IMR-90 (cell line): Measurements from ENCODE around the gene TMEM130. TPM values are rescaled to one million over a fixed set of nuclear protein-coding genes. Genes with fewer than 3 reads are reported as not detected.

Experiments
- ATAC-seq: fragments of 200-7000 bp; cut with Tn5 transposase; 2 replicates; pipeline ENCODE4 v1.9.1; 2020; ENCODE audit warnings: low read depth, mild to moderate bottlenecking, moderate library complexity
- BruUV-seq: library from RNA; stranded (reverse); fragments of 400-500 nt; replicated peaks from 2 replicates; lab custom pipeline; 2021; lab: Mats Ljungman, UMichigan
- CTCF ChIA-PET: fragments of 300-600 bp; formaldehyde crosslinking; extraction: SDS; loops from one replicate; lab custom pipeline; 2021; ENCODE audit warnings: antibody characterized with exemption; lab: Yijun Ruan, JAX
- POLR2A ChIA-PET: fragments of 300-600 bp; sonication (Branson Sonifier 250); formaldehyde crosslinking; loops from one replicate; lab custom pipeline; 2022; ENCODE audit warnings: antibody characterized with exemption; ENCODE audit not compliant: unreplicated experiment; lab: Charles Lee
- DNase-seq: peaks from one replicate; pipeline ENCODE4 v3.0.0; 2013
- H2AFZ ChIP-seq: replicated peaks from 2 replicates; pipeline ENCODE3; 2013; ENCODE audit warnings: low read length, mild to moderate bottlenecking; ENCODE audit not compliant: poor library complexity
- H2AK5ac ChIP-seq: 2 replicates; pipeline ENCODE4 v1.6.1; 2013; ENCODE audit warnings: low read depth, low read length, inconsistent platforms
- H2AK9ac ChIP-seq: replicated peaks from 2 replicates; pipeline ENCODE3; 2013; ENCODE audit warnings: mild to moderate bottlenecking, low read depth, low read length, moderate library complexity; ENCODE audit not compliant: poor library complexity
- H2BK120ac ChIP-seq: 2 replicates; pipeline ENCODE4 v1.6.1; 2013; ENCODE audit warnings: low read depth, low read length, inconsistent platforms
- H2BK15ac ChIP-seq: 3 replicates; pipeline ENCODE4 v1.6.1; 2013; ENCODE audit warnings: low read depth, low read length, inconsistent platforms
- H2BK20ac ChIP-seq: 2 replicates; pipeline ENCODE4 v1.6.1; 2013; ENCODE audit warnings: low read depth, mild to moderate bottlenecking, inconsistent platforms, low read length, moderate library complexity
- H2BK5ac ChIP-seq: 2 replicates; pipeline ENCODE4 v1.6.1; 2013; ENCODE audit warnings: mild to moderate bottlenecking, low read depth, low read length, inconsistent platforms; ENCODE audit not compliant: poor library complexity, severe bottlenecking
- H3K14ac ChIP-seq: replicated peaks from 2 replicates; pipeline ENCODE4 v1.6.1; 2013; ENCODE audit warnings: low read depth, low read length, inconsistent platforms
- H3K18ac ChIP-seq: 2 replicates; pipeline ENCODE4 v1.6.1; 2013; ENCODE audit warnings: low read depth, low read length, control low read depth
- H3K23ac ChIP-seq: 2 replicates; pipeline ENCODE4 v1.6.1; 2013; ENCODE audit warnings: low read depth, low read length, inconsistent platforms
- H3K27ac ChIP-seq: 2 replicates; pipeline ENCODE4 v1.5.1; 2013; ENCODE audit warnings: mild to moderate bottlenecking, control low read depth, low read length; ENCODE audit not compliant: insufficient read depth
- H3K27me3 ChIP-seq: 2 replicates; pipeline ENCODE4 v1.6.1; 2013; ENCODE audit warnings: low read length; ENCODE audit not compliant: control insufficient read depth, insufficient read depth
- H3K36me3 ChIP-seq: 2 replicates; pipeline ENCODE4 v1.6.1; 2013; ENCODE audit warnings: low read length, mixed read lengths; ENCODE audit not compliant: control insufficient read depth, insufficient read depth
- H3K4ac ChIP-seq: 2 replicates; pipeline ENCODE4 v1.6.1; 2013; ENCODE audit warnings: low read depth, low read length, inconsistent platforms
- H3K4me1 ChIP-seq: 2 replicates; pipeline ENCODE4 v1.6.1; 2013; ENCODE audit warnings: low read length, mixed read lengths; ENCODE audit not compliant: control insufficient read depth, insufficient read depth
- H3K4me2 ChIP-seq: 2 replicates; pipeline ENCODE4 v1.6.1; 2013; ENCODE audit warnings: low read depth, mild to moderate bottlenecking, control low read depth, low read length, moderate library complexity
- H3K4me3 ChIP-seq: 2 replicates; pipeline ENCODE4 v1.5.1; 2013; ENCODE audit warnings: low read depth, mild to moderate bottlenecking, control low read depth, low read length, moderate library complexity; ENCODE audit not compliant: insufficient read depth
- H3K56ac ChIP-seq: 2 replicates; pipeline ENCODE4 v1.6.1; 2013; ENCODE audit warnings: low read length, inconsistent platforms; ENCODE audit not compliant: insufficient read depth; ENCODE audit errors: extremely low read depth
- H3K79me1 ChIP-seq, 2 experiments: 2 replicates each; pipeline ENCODE4 v1.6.1; 2013; ENCODE audit warnings: low read length in 2 of 2, inconsistent platforms in 1 of 2, low read depth in 1 of 2
- H3K9ac ChIP-seq: 2 replicates; pipeline ENCODE4 v1.6.1; 2013; ENCODE audit warnings: low read depth, low read length, control low read depth
- H3K9me1 ChIP-seq: 2 replicates; pipeline ENCODE4 v1.6.1; 2013; ENCODE audit warnings: low read length, inconsistent platforms; ENCODE audit not compliant: insufficient read depth
- H3K9me3 ChIP-seq: 2 replicates; pipeline ENCODE4 v1.6.1; 2013; ENCODE audit warnings: low read length; ENCODE audit not compliant: control insufficient read depth, insufficient read depth
- H4K20me1 ChIP-seq: 2 replicates; pipeline ENCODE4 v1.6.1; 2013; ENCODE audit warnings: low read length, inconsistent platforms; ENCODE audit not compliant: insufficient read depth
- H4K5ac ChIP-seq: 2 replicates; pipeline ENCODE4 v1.6.1; 2013; ENCODE audit warnings: mild to moderate bottlenecking, low read depth, low read length, control low read depth
- H4K8ac ChIP-seq, 2 experiments: 2 replicates each; pipeline ENCODE4 v1.6.1; 2013; ENCODE audit warnings: low read depth in 2 of 2, low read length in 2 of 2, control low read depth in 1 of 2, inconsistent platforms in 1 of 2
- H4K91ac ChIP-seq: 2 replicates; pipeline ENCODE4 v1.6.1; 2013; ENCODE audit warnings: low read depth, low read length, inconsistent platforms; ENCODE audit not compliant: insufficient read depth
- BHLHE40 ChIP-seq: fragments of 150-350 bp; IDR thresholded peaks from 2 replicates; pipeline ENCODE4 v1.6.1; 2016; ENCODE audit warnings: mild to moderate bottlenecking, low read depth, low read length
- CEBPB ChIP-seq: IDR thresholded peaks from 2 replicates; pipeline ENCODE4 v1.6.1; 2012; ENCODE audit warnings: low read depth, low read length, improper control_type of control experiment
- CHD1 ChIP-seq: IDR thresholded peaks from 2 replicates; pipeline ENCODE4 v1.6.1; 2012; ENCODE audit warnings: low read depth, low read length, improper control_type of control experiment
- CTCF ChIP-seq: conservative IDR thresholded peaks from 2 replicates; pipeline ENCODE4 v1.5.1; 2012; ENCODE audit warnings: mild to moderate bottlenecking, low read depth, low read length, improper control_type of control experiment
- FOS ChIP-seq: fragments of 150-350 bp; IDR thresholded peaks from 2 replicates; pipeline ENCODE4 v1.6.1; 2016; ENCODE audit warnings: low read depth, low read length
- MAFK ChIP-seq: IDR thresholded peaks from 2 replicates; pipeline ENCODE4 v1.6.1; 2012; ENCODE audit warnings: low read depth, low read length, improper control_type of control experiment
- MXI1 ChIP-seq: IDR thresholded peaks from 2 replicates; pipeline ENCODE4 v1.6.1; 2012; ENCODE audit warnings: low read depth, mild to moderate bottlenecking, low read length, moderate library complexity, borderline replicate concordance
- NFE2L2 ChIP-seq: fragments of 150-350 bp; IDR thresholded peaks from 2 replicates; pipeline ENCODE4 v1.6.1; 2016; ENCODE audit warnings: low read depth, mild to moderate bottlenecking, low read length
- RAD21 ChIP-seq: IDR thresholded peaks from 2 replicates; pipeline ENCODE4 v1.6.1; 2012; ENCODE audit warnings: low read length, improper control_type of control experiment
- RCOR1 ChIP-seq: IDR thresholded peaks from 2 replicates; pipeline ENCODE4 v1.6.1; 2012; ENCODE audit warnings: mild to moderate bottlenecking, low read length, improper control_type of control experiment; ENCODE audit not compliant: insufficient replicate concordance
- RFX5 ChIP-seq: IDR thresholded peaks from 2 replicates; pipeline ENCODE4 v1.8.0; 2012; ENCODE audit warnings: low read depth, mild to moderate bottlenecking, low read length, moderate library complexity
- USF2 ChIP-seq: fragments of 150-350 bp; IDR thresholded peaks from 2 replicates; pipeline ENCODE4 v1.6.1; 2017; ENCODE audit warnings: mild to moderate bottlenecking, antibody characterized with exemption, low read length, low read depth
- whole genome bisulfite sequencing, 2 experiments: methylation state at CpG; one replicate each; pipeline versions ENCODE4 v1.1.5 to v1.1.7; 2013; ENCODE audit warnings: missing lambda C conversion rate in 2 of 2; ENCODE audit not compliant: insufficient read length in 1 of 2; ENCODE audit errors: extremely low coverage in 2 of 2; 5-methylcytosine and 5-hydroxymethylcytosine counted together
- dilution Hi-C: fragments of 300-500 bp; cut with HindIII; formaldehyde crosslinking; loops from one replicate; pipeline ENCODE4 v1.14.3; 2018; ENCODE audit warnings: low sequenced_read_pairs; ENCODE audit not compliant: unreplicated experiment
- in situ Hi-C: fragments of 300-500 bp; cut with MboI; formaldehyde crosslinking; loops from 3 replicates; pipeline ENCODE4 v1.14.3; 2019; ENCODE audit warnings: low sequenced_read_pairs, inconsistent platforms, mixed read lengths
- intact Hi-C: fragments of 100-400 bp; cut with micrococcal nuclease; formaldehyde crosslinking; loops from 2 replicates; pipeline ENCODE4 v1.10.0; 2022
- polyA plus RNA-seq, 3 experiments: library from polyadenylated mRNA; depleted of rRNA; stranded (reverse); fragments of >200 nt; gene quantifications; 2 replicates each; pipeline ENCODE4 v1.2.3, GENCODE V29; 2012; ENCODE audit warnings: low replicate concordance in 1 of 3
- total RNA-seq: library from RNA; depleted of rRNA; stranded (reverse); fragments of >200 nt; gene quantifications from 2 replicates; pipeline ENCODE4 v1.2.3, GENCODE V29; 2012
- TF ChIP-seq, protein P1 (sequence below): fragments of 150-350 bp; IDR thresholded peaks from 2 replicates; pipeline ENCODE4 v1.6.1; 2016; ENCODE audit warnings: low read depth, mild to moderate bottlenecking, low read length, moderate library complexity, borderline replicate concordance

TMEM130 gene
- total and polyA plus RNA-seq, 2 of the 4 experiments (the other 2 are of a cell fraction), result 1.1 to 14.8 TPM

DNA sequence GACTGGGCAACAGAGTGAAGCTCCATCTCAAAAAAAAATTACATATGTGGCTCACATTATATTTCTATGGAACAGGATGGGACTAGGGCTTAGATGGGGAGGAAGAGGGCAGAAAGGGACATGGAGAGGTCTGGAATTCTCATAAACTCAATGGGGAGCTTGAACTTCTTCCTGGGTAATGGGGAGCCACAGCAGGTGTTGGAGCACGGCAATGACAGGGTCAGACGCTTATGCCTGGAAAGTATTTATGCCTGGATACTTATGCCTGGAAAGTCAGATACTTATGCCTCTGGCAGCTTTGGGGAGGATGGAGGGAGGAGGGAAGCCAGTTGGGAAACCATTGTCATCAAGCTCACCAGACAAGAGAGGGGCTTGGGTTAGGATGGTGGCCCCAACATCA is 36.8 kb downstream of the TMEM130 start:
- H4K20me1 ChIP-seq, result no peaks in the 10 kb centered on the region
- no peak overlapping the region for H3K4ac ChIP-seq
- H4K91ac ChIP-seq, result no peak overlapping the region
- DNase-seq (no peak), ATAC-seq (no peak)
- H3K79me1 ChIP-seq, result no peaks in the 10 kb centered on the region
- no peak overlapping the region for H2AFZ ChIP-seq
- POLR2A ChIA-PET, result no interaction called here
- no peak overlapping the region for H4K8ac ChIP-seq
- no peak overlapping the region for H2BK5ac ChIP-seq
- no peak overlapping the region for H4K5ac ChIP-seq
- no peak overlapping the region for H2AK5ac ChIP-seq
- H3K9ac ChIP-seq, result no peak overlapping the region
- H3K4me1 ChIP-seq, result peaks cover 2% of the 10 kb centered on the region; the same call in 1 of the 2 replicates
- peaks cover 7% of the 10 kb centered on the region for H3K27me3 ChIP-seq
- no peak overlapping the region for H3K14ac ChIP-seq
- no TSS peak for BruUV-seq
- WGBS, 2 experiments, result no CpG with 5 or more reads among the region's 2 CpGs
- H3K56ac ChIP-seq, result no peak overlapping the region
- H3K23ac ChIP-seq, result no peak overlapping the region
- no peak overlapping the region for H2BK120ac ChIP-seq
- H2BK15ac ChIP-seq, result no peak overlapping the region
- no peaks in the 10 kb centered on the region for H3K9me1 ChIP-seq
- no peak overlapping the region for H2AK9ac ChIP-seq
- dilution Hi-C loops, result no loop called here
- in situ Hi-C loops, result no loop called here
- H3K4me2 ChIP-seq, result no peak overlapping the region
- no peak overlapping the region for H3K18ac ChIP-seq
- H3K9me3 ChIP-seq, result no peaks in the 10 kb centered on the region
- CTCF ChIA-PET, result interaction anchor here (2.1 to 5.0 kb wide), 2 partner anchors 8 to 11 kb away, joined by 7 to 25 read pairs; no protein-coding TSS in a partner anchor
- H2BK20ac ChIP-seq, result no peak overlapping the region
- intact Hi-C loops, result no loop called here
- H3K36me3 ChIP-seq, result no peaks in the 10 kb centered on the region
- no peak overlapping the region for H3K27ac ChIP-seq
- no peak overlapping the region for H3K4me3 ChIP-seq
- no peak for TF ChIP-seq MAFK
- no peak for TF ChIP-seq BHLHE40
- no peak for TF ChIP-seq CTCF
- no peak for TF ChIP-seq NFE2L2
- TF ChIP-seq CHD1, result no peak
- no peak for TF ChIP-seq RCOR1
- TF ChIP-seq USF2, result no peak
- TF ChIP-seq CEBPB, result no peak
- TF ChIP-seq RAD21, result no peak
- no peak for TF ChIP-seq FOS
- no peak for TF ChIP-seq RFX5
- no peak for TF ChIP-seq MXI1
- TF ChIP-seq, protein P1, sequence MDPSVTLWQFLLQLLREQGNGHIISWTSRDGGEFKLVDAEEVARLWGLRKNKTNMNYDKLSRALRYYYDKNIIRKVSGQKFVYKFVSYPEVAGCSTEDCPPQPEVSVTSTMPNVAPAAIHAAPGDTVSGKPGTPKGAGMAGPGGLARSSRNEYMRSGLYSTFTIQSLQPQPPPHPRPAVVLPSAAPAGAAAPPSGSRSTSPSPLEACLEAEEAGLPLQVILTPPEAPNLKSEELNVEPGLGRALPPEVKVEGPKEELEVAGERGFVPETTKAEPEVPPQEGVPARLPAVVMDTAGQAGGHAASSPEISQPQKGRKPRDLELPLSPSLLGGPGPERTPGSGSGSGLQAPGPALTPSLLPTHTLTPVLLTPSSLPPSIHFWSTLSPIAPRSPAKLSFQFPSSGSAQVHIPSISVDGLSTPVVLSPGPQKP, result no peak
